G401 (cell line): Measurements from ENCODE around the gene ABHD5. TPM values are rescaled to one million over a fixed set of nuclear protein-coding genes. Genes with fewer than 3 reads are reported as not detected.
"Not testable (repeated sequence)": the region's sequence is repeated elsewhere in the genome, so short reads cannot be mapped to it uniquely, and the experiment has no call there.

ENCODE experiments used
- DNase-seq: peaks from one replicate; pipeline ENCODE4 v3.0.0-alpha.2; 2015; ENCODE audit warnings: low spot score
- in situ Hi-C: cut with HindIII; loops from 2 replicates; pipeline ENCODE4 v1.10.0; 2016; ENCODE audit warnings: low sequenced_read_pairs, mixed read lengths
- total RNA-seq: library from RNA; depleted of rRNA; stranded (reverse); fragments of >200 nt; shearing (Covaris generic); gene quantifications from 2 replicates; pipeline ENCODE4 v1.2.3, GENCODE V29; 2014; rRNA removed

Gene ABHD5
- 20.9 and 25.3 TPM in 2 replicates for total RNA-seq

- DNase-seq: peak; percentile 90
- in situ Hi-C loops: no loop called here
These were observed at the start of gene ABHD5 for GRCh38 chr3:43690400-43691119. ABHD5 (plus strand) TSS chr3:43690938; CDS start chr3:43690993, 55 bp downstream.

GRCh38 chr3:43641306-43642114 is 49.2 kb upstream of the ABHD5 start:
- no peak for DNase-seq
- in situ Hi-C loops: no loop called here

GRCh38 chr3:43644443-43644842 is 46.3 kb upstream of the ABHD5 start:
- no peak for DNase-seq

GRCh38 chr3:43647331-43648166 is 43.2 kb upstream of the ABHD5 start:
- no peak for DNase-seq
- in situ Hi-C loops: no loop called here

More at GRCh38 chr3:43644443-43644842, 46.3 kb upstream of the ABHD5 start:
- in situ Hi-C loops: no loop called here

- in situ Hi-C loops: no loop called here
- no peak for DNase-seq
These were observed 41.8 kb upstream of the ABHD5 start for GRCh38 chr3:43648957-43649356.

DNA sequence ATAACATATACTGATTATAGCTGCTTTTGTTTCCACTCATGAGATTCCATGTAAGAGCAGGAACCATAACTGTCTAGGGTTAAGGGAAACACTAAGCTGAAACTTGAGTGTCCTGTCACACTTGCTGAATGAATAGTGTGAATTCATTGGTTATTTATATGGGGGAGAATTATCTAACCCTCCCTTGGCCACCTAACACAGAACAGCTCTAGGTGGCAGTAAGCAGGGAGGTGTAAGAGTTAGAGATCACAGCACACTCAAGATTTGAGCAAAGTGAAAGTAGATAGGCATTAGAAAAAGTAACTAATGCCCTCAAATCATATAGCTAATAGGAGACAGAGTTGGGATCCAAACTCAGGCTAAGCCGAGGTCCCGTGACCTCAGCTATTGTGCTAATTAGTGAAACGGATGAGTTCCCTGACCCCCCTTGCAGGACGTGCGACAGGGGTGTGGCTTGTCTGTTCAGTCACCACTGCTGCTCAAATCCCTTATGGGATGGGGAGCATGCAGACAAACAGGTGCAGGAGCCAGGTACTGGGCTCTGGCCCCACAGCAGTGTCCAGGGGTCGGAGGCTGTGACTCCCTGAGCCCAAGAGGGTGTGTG is 41.3 kb upstream of the ABHD5 start:
- in situ Hi-C loops: no loop called here
- no peak for DNase-seq

- DNase-seq: no peak
- in situ Hi-C loops: no loop called here
These were observed 40.4 kb upstream of the ABHD5 start for GRCh38 chr3:43650345-43650744.

- DNase-seq, in situ Hi-C loops: not testable (repeated sequence)
These were observed 34.3 kb upstream of the ABHD5 start for GRCh38 chr3:43656390-43656789.

DNA sequence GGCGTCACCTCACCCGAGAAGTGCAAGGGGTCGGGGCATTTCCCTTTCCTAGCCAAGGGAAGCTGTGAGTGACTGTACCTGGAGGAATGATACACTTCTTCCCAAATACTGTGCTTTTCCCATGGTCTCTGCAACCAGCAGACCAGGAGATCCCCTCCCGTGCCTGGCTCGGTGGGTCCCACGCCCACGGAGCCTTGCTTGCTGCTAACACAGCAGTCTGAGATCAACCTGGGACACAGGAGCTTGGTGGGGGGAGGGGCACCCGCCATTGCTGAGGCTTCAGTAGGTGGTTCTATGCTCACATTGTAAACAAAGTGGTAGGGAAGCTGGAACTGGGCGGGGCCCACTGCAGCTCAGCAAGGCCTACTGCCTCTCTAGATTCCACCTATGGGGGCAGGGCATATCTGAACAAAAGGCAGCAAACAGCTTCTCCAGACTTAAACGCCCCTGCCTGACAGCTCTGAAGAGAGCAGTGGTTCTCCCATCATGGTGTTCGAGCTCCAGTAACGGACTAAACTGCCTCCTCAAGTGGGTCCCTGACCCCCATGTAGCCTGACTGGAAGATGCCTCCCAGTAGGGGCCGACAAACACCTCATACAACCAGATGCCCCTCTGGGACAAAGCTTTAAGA is 31.4 kb upstream of the ABHD5 start:
- in situ Hi-C loops: no loop called here
- no peak for DNase-seq

DNA sequence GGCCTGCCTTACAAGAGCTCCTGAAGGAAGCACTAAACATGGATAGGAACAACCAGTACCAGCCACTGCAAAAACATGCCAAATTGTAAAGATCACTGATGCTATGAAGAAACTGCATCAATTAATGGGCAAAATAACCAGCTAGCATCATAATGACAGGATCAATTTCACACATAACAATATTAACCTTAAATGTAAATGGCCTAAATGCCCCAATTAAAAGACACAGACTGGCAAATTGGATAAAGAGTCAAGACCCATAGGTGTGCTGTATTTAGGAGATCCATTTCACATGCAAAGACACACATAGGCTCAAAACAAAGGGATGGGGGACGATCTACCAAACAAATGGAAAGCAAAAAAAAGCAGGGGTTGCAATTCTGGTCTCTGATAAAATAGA is 29.4 kb upstream of the ABHD5 start:
- in situ Hi-C loops, DNase-seq: not testable (repeated sequence)

DNA sequence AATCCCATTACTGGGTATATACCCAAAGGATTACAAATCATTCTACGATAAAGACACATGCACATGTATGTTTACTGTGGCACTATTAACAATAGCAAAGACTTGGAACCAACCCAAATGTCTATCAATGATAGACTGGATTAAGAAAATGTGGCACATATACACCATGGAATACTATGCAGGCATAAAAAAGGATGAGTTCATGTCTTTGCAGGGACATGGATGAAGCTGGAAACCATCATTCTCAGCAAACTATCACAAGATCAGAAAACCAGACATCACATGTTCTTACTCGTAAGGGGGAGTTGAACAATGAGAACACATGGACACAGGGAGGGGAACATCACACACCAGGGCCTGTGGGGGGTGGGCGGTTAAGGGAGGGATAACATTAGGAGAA is 25.7 kb upstream of the ABHD5 start:
- DNase-seq, in situ Hi-C loops: not testable (repeated sequence)

DNA sequence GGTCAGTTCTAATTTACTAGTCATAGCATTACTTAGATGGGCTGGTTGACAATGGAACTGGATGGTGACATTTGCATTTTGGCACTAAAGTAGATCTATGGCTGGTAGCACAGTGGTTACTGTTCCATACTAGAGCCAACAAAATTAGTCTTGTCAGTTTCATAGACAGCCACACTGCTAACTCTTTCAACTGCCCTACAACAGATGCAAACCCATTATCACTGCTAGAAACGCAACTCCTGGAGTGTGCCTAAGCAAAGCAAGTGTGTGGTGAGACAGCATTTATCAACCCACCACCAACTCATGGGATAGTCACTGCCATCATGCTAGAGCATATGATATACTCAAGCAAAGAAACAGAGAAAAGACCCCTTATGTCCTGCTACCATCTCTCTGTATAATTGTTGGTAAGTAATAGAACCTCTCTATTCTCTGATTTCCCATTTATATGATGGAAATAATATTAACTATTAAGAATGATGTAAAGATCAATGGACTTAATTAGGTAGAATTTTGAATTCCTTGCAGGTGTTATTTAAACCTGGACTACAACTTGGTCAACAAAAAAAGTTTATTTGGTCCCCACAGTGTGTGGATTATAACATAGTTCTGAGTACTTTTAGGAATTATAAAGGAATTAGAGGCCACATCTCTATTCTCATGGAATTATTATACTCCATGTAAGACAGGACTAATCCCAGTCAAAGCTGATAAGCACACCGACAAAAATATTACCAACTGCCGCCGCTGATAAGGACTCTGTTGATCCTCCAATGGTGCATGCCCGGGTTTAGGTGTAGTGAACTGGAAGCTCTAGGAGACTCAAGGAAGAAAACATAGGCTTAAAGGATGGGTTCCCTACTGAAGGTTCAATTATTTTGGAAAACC is 19.9 kb upstream of the ABHD5 start:
- DNase-seq: no peak
- in situ Hi-C loops: no loop called here

DNA sequence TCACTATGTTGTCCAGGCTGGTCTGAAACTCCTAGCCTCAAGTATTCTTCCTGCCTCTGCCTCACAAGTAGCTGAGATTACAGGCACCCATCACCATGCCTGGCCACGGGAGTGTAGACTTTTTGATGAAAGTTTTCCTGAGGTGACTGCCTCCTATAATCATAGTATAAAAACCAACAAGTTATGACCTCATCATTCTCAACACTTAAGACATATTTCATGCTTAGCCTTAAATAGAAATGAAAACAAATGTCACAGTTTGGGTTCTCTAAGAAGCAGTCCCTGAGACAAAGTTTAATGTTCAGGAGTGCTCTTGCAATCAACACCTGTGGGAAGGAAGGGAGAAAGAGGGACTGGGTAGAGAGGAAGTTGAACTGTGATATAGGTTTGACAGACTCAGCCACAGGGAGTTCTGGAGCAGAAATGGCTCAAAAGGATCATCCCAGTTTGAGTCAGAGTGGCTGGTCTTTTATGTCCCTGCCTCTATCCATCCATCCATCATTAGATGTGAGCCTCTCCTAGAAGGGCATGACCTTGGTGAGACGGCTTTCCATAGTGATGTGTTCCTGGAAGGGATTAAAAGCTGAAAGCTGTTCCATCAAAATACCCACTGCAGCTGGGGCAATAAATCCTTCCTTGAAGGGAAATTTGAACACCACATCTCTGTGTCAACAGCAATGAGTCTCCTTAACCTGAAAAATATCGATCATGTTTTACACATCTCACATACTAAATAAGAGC is 16.2 kb upstream of the ABHD5 start:
- no peak for DNase-seq
- in situ Hi-C loops: no loop called here

DNA sequence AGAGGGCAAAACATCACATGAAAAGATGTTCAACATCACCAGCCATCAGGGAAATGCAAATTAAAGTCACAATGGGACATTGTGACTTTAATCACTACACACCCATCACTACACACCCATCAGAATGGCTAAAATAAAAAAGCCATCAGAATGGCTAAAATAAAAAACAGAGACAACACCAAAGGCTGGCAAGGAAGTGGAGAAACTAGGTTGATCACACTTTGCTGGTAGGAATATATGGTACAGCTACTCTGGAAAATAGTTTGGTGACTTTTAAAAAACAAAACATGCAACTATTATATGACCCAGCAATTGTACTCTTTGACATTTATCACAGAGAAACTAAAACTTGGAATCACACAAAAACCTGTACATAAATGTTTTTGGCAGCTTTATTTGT is 15.1 kb upstream of the ABHD5 start:
- no peak for DNase-seq
- in situ Hi-C loops: no loop called here

- in situ Hi-C loops: no loop called here
- DNase-seq: no peak
These were observed 14.3 kb upstream of the ABHD5 start for GRCh38 chr3:43676441-43676840.

- DNase-seq, in situ Hi-C loops: not testable (repeated sequence)
These were observed 12.4 kb upstream of the ABHD5 start for GRCh38 chr3:43678375-43678774.

- DNase-seq, in situ Hi-C loops: not testable (repeated sequence)
These were observed 11.8 kb upstream of the ABHD5 start for GRCh38 chr3:43678887-43679449.
